ENCODE data around the gene MAP1LC3B2. TPM values are rescaled to one million over a fixed set of nuclear protein-coding genes. Genes with fewer than 3 reads are reported as not detected.

MAP1LC3B2 gene
- polyA plus RNA-seq, 12 donors: 3.5 to 8.0 (median 6.1) TPM; not detected in 2

DNA sequence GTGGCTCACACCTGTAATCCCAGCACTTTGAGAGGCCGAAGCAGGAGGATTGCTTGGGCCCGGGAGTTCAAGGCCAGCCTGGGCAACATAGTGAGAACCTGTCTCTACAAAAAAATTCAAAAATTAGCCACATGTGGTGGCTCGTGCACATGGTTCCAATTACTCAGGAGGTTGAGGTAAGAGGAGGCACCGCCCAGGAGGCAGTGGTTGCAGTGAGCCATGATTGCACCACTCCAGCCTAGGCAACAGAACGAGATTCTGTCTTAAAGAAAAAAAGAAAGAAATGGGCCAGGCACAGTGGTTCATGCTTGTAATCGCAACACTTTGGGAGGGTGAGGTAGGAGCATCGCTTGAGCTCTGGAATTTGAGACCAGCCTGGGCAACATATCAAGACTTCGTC is 33.5 kb downstream of the MAP1LC3B2 start:
- no peak for DNase-seq

DNA sequence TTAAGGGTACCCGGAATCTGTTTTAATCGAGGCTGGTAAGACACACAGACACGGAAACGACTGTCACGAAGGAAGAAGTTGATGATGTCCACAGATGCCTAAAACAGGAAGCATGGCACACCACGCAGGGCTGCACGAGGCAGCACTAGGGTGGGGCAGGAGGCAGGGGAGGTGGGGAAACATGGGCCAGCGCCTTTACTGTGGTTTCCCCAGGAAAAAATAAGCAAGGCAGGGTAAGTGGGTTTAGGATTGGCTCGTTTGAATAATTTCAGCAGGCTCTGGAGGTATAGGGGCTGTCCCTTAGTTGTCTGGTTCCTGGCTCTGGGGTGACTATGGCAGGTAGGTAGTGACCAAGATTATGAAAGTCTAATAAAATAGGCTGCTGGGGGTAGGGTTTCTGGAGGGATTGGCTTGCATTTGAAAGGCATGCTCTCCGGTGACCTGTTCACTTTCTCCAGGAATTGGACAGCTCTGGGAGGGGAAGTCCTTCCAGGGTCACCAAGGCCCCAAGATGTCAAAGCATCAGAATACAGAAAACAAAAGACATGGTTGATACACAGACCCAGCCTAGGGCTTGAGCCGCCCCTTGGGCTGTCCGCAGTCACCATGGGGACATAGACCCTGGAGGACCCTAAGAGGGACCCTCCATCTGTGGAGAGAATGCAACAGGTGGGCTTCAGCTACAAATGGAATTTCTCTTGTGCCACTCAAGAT is 35.3 kb downstream of the MAP1LC3B2 start:
- no peak for DNase-seq

DNA sequence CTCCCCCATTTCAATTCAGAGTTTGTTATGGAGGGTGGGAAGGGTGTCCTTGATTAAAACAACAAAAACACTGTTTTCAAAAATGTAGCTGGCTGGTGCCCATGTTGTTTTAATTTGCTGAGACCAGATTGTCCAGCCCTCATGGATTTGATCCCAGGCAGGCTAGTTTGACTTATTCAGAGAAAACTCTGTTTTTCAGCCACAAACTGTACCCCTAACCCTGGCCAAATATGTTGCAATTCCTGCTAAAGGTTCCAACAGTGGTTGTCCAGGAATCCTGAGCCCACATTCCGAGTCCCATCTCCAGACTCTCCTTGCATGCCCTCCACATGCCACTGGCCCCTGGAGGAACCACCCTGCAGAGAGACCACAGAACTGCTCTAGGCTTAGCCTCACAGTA is 36.0 kb downstream of the MAP1LC3B2 start:
- DNase-seq: no peak

DNA sequence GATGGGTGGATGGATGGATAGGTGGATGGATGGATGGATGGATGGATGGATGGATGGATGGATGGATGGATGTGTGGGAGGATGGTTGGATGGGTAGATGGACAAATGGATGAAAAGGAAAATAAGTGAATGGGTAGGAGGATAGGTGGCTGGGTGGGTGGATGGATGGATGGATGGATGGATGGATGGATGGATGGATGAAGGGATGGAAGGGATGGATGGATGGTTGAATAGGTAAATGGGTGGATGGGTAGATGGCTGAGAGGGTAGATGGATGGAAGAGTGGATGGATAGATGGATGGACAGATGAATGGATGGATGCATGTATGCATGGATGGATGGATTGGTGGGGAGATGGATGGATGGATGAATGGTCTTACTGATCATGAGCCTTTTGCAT is 36.5 kb downstream of the MAP1LC3B2 start:
- no peak for DNase-seq

DNA sequence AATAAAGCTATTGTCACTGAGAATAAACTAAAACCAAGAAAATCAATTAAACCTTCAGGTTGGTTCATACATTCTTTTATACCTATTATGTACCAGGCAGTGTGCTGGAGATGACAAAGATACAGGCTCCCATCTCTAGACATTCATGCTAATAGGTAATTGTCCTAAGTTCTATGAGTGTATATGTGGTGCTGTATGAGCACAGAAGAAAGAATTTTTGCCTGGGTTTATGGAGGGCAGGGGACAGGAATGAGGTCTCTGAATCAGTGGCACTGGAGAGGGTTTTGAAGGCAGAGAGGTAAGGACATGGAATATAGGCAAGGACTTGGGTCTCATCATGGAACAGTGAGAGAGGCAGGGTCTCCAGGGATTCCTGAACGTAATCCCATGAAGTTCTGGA is 38.7 kb downstream of the MAP1LC3B2 start:
- DNase-seq: no peak

DNA sequence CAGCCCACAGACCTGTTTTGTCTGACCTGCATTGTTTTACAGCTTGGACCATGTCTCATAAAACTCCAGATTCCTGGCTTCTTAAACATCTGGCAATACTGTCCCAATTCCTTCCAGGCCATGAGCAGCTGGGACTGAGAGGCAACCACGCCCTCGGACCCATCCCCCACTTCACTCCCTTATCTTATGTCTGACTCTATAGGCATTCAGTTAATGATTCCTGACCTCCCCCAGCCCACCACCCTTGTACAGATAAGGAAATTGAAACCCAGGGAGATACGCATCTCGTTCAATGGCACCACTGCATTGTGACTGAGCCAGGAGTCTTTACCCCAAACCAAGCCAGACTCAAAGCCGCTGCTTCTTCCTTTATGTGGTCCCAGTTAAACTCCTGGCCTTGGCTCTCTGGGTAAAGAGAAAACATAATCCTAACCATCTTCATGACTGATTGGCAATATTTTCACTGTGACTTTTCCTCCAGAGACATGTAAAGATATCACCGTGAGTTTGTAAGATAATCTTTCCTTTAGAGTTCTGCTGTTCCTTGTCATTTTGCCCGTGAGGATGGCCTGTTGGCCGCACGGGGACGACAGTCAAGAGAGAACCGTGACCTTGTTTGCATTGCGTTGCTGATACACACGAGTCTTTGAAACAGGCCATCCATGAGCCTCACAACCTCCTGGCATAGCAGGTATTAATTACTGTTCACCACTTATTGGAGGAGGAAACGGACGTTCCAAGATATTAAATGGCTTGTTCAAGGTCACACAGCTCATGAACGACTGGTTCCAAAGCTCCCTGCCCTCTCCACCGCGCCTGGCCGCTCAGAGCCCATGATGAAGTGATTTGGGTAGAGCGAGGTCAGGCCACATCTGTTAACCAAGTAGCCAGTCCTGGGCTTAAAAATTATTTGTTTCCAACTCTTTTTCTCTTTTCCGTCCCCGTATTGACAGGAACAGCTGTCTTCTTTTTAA is 39.4 kb downstream of the MAP1LC3B2 start:
- no peak for DNase-seq

DNA sequence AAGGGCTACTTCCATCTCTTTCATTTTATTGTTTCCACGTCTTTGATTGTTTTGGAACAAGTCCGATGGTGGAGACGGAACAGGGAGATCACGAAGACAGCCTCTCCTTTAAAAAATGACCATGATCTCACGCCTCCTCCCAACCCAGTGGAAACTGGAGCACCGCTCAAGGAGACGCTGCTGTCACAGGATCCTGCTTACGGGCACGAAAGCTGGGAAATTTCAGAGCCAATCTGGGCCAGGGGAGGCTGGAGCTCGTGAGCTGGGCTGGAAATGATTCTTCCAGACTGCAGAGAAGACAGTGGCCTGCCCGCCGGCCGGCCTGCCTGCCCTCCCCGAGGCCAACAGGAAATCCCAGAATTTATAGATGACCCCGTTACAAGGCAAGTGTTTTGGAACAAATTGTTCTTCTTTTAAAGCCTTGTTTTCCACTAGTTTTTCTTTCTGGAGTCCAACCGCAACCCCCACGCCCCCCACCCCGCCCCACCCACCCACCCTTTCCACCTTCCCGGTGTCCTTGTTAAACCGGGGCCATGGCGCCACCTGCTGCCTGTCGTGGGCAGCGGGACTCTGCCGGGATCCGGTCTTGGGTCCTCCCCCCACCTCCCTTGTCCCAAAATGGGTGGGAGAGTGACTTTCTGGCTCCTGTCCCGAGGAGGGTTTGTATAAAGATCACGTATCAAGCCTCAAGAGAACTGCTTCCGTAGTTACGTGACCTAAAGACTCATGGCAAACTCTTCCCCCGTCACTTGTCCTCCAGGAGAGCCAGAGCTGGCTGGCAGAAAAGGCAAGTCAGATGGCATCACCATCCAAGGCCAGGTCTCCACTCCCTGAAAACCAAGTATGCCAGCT is 40.3 kb downstream of the MAP1LC3B2 start:
- DNase-seq: peak; percentile 87

DNA sequence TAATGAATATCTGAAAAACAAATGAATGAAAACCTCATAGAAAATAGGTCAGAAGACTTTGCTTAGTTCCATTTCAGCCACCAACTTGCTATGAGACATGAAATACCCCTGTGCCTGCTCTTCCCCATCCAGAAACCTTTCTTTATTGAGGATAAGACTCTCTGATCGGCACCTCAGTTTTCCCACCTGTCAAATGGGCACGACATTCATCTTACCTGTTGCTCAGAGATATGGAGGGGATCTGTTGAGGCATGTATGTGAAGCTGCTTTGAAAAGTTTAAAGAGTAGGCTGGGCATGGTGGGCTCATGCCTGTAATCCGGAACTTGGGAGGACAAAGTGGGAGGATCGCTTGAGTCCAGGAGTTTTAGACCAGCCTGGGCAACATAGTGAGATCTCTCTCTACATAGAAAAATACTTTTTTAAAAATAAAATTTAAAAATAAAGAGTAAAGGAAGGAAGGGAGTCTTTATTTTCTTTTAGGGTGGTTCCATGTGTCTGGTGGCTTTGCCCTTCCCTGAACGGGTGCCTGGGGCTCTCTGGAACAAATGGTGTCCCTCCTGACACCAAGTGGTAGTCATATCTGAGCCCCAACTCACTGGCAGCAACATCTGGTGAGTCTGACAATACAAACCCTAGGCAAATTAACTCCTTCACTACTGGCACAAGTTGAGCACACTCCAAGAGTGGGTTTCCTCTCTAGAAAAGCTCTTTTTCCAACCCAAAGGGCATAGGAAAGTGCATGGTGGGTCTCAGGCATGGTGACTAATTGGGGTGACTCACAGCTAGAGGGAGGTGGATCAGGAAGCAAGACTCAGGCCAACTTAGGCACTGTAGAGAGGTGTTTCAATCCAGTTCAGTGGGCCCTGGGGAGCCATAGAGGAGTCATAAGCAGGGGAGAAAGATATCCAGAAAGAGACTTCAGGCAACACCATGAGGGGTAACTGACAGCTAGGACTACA is 42.1 kb downstream of the MAP1LC3B2 start:
- DNase-seq: no peak

DNA sequence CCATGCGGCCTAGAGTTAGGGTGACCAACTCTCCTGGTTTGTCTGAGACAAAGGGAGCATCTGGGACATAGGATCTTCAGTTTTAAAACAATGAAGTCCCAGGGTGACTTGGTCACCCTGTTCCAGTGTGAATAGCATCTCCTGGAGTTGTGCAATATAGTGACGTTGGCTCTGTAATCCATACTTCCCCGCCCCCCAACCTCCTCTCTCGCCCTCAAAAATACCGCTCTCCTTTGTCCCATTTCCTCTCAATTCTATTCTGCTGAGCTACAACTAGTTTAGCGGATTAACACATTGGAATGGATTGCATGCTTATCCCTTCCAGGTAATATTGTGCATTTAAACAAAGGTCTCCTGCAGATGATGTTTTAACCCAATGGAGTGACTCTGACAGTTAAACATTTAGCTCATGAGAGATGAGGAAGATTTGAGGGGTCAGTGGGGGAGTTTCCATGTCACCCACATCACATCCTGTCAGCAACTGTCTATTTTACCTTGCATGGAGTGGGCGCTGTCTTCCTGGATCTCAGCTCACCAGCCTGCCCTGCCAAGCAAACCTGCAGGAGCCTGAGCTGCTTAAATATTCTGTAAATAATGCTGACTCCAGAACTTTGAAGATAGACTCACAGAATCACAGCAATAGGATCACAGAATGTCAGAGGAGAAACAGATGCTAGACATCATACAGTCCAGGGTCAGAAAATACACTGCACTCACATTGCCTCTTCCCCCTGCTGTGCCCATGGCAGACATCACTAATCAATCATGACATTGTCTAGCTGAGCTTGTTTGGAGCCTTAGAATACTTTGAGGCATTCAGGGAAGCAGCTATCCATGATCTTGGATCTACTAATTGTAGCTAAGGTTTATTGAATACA is 43.0 kb downstream of the MAP1LC3B2 start:
- DNase-seq: no peak

DNA sequence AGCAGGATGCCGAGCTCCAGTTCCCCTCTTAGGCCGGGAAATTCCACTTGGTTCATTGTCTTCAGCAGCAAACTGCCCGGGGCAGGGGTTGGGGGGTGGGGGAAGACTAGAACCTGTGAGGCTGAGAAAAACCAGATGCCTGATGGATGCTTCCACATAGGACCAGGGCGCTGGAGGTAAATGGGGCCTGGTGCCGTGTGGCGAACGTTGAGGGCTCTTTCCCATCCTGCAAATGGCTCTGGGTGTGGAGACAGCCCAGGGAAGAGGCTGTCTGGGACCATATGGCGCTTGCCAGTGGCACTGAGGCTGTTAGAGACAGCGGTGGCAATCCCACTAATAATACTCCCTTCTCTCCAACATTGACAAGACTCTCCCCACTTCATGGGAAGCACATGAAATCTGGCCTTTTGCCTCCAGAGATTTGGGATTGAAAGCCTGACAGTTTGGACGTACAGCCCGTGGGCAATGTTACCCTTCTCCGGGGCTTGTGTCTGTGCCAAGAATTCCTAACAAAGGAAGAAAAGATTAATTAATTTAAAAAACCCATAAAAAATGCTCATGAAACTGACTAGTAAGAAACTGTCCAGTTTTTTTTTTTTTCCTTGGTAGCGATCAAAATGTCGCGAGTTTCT is 44.5 kb downstream of the MAP1LC3B2 start:
- no peak for DNase-seq

DNA sequence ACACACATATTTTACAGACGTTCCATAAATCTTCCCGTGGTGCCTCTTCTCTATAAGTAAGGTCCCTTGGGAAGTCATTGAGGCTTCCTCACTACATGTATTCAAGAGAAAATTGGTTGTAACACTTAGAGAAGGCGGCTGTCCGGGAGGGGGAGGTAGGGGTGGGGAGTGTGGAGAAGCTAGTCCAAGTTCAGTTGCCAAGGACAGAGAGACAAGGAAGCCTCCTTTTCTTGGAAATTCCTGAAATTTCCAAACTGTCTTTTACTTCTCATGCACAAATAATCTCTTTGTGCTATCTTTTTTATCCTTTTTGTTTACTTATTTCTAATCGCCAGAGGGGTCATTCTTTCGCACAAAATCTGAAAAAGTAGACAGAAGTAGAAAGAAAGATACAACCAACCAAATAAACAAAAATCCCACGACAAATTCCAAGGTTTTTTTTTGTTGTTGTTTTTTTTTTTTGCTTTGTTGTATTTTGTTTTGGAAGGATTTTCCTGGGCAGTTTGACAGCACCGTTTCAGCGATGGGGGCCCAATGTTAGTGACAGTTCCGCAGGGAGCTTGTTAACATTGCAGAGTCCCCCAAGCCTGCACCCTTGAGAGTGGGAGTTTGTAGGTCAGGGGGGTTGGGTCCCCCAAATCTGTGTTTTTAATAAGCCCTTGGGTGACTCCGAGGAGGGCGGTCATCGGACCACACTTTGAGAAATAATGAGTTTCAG is 45.2 kb downstream of the MAP1LC3B2 start:
- DNase-seq: peak; percentile 76

DNA sequence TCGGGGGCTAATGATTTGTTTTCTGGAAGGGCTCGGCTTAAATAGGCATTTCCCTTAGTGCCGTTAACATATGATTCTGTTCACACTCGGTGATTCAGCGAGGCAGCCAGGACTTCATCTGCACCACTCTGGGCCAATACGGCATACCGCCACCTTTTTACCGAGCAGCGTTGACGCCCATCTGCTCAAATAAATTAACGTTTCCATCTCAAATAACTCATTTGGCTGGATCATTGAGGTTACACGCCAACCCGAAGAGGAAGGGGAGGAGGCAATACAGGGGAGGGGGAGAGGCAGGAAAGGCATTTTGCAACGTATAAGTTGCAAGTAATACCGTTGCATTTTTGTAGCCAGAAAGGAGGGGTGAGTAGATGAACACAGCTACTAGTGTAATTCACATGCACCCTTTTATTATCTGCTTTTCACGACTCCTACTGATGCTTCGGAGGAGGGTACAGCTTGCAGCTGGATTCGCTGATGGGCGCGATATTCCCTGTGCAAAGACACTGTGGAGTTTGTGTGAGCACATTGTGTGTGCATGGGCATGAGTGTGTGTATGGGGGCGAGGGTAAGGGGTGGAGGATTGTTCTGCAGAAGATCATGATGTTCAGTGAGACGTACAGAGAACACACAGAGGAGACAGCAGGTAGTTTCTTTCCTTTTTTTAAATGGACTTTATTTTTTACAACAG is 45.9 kb downstream of the MAP1LC3B2 start:
- DNase-seq: peak; percentile 73

DNA sequence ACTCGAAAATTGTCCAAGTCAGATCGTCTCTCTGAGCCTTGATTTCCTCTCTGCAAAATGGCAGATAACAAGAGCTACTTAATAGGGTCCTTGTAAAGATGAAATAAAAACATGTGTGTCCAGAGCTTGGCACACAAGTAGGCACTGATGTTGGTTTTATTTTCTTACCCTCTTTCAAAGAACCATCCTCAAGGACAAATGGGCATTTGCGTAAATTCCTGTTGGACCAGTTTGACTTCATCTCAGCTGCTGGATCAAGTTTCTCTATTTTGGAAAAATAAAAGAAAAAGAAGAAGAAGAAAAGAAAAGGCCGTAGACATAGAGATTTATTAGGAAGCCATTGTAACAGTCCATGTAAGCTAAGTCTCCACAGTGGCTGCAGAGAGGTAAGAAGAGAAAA is 47.2 kb downstream of the MAP1LC3B2 start:
- no peak for DNase-seq

DNA sequence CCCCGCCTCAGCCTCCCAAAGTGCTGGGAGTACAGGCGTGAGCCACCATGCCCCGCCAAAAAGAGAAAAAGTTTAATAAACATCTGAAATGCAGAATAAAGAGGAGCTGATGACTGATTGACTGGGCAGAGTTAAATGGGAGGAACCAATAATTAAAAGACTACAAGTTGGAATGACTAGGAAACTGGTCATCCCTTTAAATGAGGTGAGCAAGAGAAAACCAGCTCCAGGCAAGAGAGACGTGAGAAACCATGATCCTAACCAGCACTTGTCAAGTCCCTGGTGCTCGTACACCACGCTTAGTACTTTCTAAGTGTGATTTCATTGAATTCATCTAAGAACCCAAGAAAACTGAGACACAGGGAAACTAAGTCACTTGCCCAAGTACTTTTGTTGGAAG is 47.9 kb downstream of the MAP1LC3B2 start:
- DNase-seq: no peak

DNA sequence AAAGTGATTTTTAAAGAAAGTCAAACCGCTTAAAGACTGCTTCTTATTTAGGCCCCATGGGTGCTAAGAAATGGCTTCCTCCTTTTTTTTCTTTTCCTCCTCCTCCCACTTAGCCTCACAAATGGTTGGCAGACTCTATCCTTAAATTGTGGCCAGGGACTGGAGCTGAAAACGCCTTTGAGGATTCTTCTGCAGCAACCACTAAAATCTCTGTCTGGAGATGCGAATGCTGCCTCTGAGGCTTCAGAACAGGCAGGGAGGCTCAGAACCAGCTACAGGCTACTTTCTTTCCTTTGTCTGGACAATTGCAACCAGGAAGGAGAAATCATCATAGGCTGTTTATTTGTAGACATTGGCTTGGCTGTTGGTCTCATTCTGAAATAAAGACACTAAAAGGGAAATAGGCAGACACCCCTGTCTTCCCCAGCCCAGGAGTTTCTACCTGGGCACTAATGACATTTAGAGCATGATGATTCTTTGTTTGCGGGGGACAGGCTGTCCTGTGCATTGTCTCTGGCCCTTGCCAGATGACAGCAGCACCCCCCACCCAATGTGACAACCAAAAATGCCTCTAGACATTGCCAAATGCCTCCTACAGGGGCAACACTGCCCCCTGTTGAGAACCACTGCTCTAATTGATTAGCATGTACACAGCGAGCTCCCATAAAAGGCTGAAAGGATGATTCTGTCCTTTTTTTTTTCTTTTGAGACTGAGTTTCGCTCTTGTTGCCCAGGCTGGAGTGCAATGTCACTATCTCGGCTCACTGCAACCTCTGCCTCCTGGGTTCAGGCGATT is 50.3 kb downstream of the MAP1LC3B2 start:
- DNase-seq: no peak

DNA sequence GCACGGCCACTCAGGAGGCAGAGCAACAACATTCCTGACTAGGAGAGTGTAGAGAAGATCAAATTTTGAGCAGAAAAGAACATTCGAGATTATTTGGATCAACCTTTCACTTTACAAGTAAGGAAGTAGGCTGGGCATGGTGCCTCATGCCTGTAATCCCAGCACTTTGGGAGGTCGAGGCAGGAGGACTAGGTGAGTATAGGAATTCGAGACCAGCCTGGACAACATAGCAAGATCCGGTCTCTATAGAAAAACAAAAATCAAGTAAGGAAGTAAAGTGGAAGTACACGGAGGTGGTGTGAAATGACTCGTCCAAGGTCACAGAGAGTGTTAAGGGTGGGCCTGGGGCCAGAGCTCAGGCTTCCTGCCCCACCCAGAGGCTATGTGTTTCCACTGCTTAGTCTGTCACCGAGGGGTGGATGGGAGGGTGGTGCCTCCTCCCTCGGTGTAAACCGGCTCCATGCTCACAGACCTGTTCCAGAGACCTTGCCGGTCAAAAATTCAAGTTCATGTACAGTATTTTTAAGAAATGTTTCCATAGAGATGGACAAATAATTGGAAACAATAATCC is 51.9 kb downstream of the MAP1LC3B2 start:
- no peak for DNase-seq

DNA sequence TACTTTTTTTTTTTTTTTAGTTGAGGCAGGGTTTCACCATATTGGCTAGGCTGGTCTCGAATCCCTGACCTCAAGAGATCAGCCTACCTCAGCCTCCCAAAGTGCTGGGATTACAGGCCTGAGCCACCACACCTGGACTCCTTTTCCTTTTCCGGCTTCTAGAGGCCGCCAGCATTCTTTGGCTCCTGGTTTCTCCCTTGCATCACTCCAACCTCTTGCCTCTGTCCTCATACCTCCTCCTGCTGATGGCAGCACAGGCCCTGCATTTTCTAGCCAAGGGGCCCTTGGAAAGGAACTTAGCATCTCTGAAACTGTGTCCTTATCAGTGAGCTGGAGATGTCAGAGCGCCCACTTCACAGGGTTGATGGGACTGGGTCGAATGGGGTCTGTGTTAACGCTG is 53.3 kb downstream of the MAP1LC3B2 start:
- no peak for DNase-seq
